Caki2 (cell line): Measurements from ENCODE around the gene KLHL30. TPM values are rescaled to one million over a fixed set of nuclear protein-coding genes. Genes with fewer than 3 reads are reported as not detected.

ENCODE experiments used
- DNase-seq: peaks from one replicate; pipeline ENCODE4 v3.0.0-alpha.2; 2015; ENCODE audit warnings: low read depth
- in situ Hi-C: cut with HindIII; loops from 2 replicates; pipeline ENCODE4 v1.10.0; 2016; ENCODE audit warnings: low sequenced_read_pairs, low pct_unique_long_range_greater_than_20kb, mixed read lengths
- total RNA-seq: library from RNA; depleted of rRNA; stranded (reverse); fragments of >200 nt; shearing (Covaris generic); gene quantifications from 2 replicates; pipeline ENCODE4 v1.2.3, GENCODE V29; 2014; ENCODE audit warnings: low replicate concordance

Gene KLHL30
- total RNA-seq, 1 experiment from 2014 or later = 0.91 TPM

DNA sequence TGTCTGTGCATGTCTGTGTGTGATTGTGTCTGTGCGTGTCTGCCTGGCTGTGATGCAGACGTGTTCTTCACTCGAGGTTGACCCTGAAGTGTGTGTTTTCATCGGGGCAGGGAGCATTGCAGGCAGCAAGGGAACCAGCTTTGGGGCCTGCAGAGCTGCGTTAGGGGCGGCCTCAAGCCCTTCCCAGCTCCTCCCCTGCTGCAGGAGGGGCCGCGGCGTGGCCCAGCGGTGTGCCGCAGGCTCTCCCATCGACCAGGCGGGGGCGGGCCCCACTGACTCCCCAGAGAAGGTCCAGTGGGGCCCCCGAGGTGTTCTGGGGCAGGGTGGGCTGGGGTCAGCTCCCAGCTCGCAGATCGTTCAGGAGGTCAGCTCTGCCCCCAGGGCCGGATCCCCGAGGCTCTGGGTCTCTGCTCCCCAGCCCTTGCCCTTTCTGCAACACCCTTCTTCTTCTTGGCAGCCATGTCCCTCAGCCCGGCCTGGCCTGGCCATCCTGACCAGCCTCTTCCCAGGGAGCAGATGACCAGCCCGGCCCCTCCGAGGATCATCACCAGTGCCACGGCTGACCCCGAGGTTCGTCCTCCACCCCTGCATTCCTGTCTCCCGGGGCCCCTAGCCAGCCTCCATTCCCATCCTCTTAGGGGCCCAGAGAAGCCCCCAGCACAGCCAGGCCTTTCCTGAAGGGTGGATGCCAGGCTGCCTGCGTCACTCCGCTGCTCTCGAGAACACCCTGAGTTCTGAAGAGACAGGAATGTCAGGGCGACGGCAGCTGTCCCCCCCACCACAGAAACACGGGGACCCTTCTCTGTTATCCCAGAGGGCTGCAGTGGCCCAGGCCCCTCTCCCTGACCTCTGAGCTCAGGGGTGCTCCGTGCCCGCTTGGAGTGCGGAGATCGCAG lies 11.1 kb upstream of the KLHL30 start:
- DNase-seq = no peak
- in situ Hi-C loops = no loop called here

DNA sequence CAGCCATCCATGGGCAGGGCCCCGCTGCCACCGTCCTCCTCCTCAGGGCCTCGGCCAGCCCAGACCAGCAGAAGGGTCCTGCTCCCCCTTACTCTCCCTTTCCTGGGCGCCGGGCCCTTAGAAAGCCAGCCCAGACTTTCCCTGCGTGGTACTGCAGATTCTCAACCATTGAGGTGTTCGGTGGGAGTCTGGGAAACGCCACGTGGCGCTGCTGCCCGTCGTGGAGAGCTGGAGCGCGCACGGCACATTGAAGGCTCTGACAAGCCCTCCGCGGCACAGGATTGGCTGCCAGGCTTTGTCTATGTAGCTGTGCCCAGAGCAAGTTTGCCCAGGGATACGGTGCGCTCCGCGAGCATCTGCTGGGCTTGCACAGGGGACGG lies 10.4 kb upstream of the KLHL30 start:
- in situ Hi-C loops = no loop called here
- no peak for DNase-seq

DNA sequence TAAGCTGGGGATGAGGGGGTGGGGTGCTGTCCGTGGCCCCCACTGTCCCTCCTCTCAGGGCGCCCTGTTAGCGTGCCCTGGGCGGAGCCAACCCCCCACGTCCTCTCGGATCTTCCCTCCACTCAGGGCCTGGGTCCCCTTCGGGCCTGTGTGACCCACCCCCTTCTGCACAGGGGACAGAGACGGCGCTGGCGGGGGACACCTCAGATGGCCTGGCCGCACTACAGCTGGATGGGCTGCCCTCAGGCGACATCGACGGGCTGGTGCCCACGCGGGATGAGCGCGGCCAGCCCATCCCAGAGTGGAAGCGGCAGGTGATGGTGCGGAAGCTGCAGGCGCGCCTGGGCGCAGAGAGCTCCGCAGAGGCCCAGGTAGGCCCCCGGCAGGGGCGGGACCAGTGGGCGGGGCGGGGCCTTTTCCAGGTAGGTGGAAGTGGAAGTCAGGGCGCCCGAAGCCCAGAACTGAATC lies 9.9 kb upstream of the KLHL30 start:
- DNase-seq = no peak
- in situ Hi-C loops = no loop called here

DNA sequence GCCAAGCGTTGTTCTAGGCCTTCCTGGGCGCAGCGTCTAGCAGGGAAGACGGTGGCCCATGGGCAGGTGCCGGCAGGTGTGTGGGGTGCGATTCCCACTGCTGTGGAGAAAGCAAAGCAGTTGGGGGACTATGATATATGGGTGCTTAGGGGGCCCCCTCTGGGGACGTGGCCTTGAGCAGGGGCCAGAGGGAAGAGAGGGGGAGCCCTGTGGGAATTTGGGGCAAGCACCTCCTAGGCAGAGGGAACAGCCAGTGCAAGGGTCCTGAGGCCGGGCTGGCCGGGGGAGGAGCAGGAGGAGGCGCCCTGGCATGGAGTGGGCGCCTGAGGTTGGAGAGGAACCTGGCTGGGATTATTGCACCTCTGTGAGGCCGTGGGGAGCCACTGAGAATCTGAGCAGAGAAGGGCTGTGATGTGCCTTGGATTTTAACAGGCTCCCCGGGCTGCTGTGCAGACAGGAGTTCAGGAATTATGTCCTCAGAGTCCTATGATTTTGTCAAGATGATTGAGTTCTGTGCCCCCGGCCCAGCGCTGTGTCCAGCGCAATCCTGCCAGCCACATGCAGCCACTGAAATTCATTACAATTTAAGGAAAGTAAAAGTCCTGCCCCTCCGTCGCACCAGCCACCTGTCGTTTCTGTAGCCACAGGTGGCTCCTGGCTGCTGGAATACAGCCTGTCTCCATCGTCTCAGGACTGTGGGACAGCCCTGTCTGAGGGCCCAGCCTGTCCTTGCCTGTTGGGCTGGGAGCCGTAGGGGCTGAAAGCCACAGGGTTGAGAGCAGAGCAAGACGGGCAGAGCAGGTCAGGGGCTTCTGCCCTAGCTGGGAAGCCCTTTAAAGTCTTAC lies 9.1 kb upstream of the KLHL30 start:
- DNase-seq = no peak
- in situ Hi-C loops = no loop called here

DNA sequence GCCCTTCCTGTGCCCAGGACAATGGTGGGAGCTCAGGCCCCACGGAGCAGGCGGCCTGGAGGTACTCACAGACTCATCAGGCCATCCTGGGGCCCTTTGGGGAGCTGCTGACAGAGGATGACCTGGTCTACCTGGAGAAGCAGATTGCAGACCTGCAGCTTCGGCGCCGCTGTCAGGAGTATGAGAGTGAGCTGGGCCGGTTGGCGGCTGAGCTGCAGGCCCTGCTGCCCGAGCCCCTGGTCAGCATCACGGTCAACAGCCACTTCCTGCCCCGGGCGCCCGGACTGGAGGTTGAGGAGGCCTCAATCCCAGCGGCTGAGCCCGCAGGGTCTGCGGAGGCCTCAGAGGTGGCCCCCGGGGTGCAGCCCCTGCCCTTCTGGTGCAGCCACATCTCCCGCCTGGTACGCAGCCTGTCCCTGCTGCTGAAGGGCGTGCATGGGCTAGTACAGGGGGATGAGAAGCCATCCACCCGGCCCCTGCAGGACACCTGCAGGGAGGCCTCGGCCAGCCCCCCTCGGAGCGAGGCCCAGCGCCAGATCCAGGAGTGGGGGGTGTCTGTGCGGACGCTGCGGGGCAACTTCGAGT lies 8.3 kb upstream of the KLHL30 start:
- in situ Hi-C loops = no loop called here
- DNase-seq = no peak

DNA sequence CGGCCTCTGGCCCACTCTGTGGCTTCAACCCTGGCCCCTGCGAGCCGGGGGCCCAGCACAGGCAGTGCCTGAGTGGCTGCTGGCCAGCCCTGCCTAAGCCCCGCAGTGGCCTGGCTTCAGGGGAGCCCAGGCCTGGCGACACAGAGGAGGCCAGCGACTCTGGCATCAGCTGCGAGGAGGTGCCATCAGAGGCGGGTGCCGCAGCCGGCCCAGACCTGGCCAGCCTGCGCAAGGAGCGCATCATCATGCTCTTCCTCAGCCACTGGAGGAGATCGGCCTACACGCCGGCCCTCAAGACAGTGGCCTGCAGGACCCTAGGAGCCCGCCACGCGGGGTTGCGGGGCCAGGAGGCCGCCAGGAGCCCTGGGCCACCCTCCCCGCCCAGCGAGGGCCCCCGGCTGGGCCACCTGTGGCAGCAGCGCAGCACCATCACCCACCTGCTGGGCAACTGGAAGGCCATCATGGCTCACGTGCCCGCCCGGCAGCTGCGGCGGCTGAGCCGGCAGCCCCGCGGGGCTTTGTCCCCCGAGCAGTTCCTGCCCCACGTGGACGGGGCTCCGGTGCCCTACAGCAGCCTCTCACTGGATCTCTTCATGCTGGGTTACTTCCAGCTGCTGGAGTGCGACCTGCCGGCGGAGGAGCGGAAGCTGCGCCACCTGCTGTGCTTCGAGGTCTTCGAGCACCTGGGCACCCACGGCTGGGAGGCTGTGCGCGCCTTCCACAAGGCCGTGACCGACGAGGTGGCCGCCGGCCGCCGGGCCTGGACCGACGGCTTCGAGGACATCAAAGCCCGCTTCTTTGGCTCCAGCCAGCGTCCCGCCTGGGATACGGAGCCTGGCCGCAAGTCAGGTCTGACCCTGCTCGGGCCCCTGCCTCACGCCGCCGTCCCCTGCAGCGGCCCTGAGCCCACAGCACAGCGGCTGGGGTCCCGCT lies 7.5 kb upstream of the KLHL30 start:
- in situ Hi-C loops = no loop called here
- DNase-seq = no peak

DNA sequence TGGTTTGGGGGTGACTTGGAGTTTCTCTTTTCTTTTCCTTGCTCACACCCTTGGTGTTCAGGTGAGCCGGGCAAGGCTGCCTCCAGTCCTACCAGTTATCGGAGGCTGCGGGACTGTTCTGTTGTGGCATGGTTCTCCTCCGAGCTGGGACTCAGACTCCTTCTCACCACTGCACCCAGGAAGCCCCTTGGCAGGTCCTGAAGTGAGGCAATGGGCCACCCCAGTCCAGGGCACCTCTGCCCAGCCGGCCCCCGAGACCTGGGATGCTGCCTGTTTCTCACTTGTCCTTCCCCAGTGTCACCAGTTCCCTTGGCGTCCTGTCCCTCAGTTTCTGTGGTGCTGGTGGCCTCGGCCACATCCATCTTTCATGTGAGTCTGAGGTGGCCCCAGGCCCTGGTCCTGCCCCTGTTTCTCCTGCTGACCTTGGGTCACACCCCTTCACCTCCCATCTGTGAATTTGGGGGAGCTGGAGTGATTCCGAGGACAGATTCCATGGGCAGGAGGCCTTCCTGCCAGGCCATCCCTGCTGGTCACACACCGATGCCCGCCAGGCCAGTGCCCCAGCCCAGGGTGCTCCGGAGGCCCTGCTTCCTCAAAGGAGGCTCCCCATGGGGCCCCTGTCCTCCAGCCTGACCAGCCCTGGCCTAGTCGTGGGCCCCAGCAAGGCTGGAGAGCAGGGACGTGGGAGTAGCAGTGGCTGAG lies 6.6 kb upstream of the KLHL30 start:
- in situ Hi-C loops = no loop called here
- no peak for DNase-seq

DNA sequence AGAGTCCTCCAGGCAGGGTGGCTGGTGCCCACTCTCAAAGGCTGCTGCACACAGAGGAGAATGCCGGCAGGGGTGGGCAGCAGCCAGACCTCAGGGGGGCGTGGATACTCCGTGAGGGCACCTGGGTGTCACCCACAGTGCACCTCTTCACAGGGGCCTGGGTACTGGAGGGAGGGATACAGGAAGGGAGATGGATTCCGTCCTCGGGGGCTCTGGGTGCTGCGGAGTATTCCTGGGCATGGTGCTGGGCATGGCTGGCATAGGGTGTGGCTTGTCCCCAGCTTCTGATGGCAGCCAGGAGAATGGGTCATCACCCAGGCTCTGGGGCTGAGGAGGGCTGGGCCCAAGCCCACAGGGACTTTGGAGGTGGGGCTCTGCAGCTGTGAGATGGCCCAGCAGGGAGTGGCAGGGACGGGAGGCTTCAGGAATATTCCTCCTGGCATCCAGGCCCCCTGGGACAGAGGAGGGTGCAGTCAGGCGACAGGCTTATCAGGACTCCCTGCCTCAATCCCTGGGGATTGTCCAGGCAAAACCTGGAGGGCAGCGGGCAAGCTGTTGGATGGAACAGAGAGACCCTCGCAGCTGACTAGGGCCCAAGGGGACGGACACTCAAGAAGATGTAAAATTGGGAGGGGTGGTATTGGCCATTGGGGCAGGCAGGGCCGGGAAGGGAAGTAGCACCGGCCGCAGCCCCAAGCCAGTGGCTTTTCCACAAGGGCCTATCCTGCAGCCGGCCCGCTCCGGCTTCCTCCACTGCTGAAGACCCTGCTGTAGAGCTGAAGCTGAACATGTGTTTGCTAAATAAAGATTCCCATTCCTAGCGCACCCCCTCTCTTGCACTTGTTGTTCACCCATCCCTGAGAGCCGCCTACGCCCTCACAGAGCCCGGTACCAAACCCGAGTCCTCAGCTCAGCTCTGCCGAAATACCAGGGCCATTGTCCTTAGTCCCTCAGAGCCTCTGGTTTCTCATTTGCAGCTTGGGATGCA lies 5.7 kb upstream of the KLHL30 start:
- no peak for DNase-seq
- in situ Hi-C loops = no loop called here

DNA sequence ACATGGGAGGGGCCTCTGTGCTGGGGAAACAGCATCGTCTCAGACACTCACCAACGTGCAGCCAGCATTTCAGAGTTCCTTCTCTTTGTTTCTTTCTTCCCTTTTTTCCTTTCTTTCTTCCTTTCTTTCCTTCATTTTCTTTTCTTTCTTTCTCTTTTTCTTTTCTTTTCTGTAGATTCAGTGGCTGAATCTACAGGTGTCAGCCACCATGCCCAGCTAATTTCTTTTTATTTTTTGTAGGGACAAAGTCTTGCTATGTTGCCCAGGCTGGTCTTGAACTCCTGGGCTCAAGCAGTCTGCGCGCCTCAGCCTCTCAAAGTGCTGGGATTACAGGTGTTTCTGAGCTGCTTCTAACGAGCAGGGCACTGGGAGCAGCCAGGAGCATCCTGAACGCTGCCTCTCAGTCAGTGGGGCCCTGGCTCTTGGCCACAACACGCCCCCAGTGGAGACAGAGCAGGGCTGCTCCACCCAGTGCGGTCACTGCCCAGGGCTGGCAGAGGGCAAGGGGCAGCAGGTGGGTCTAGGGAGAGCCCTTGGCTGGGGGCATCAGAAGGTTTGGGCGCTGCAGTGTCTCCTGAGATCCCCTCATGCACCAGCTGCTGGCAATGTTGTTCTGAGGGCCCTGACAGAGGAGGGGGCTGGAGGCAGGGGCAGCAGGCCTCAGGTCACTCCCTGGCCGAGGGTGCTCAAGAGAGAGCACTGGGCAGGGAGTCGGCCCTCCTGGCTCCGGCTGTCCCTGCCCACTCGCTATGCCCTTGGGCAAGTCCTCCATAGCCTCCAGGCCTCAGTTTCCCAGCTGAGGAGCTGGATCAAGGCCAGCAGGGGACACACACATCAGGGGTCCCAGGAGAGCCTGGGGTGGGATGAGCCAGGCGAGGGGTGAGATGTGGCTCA lies 4.7 kb upstream of the KLHL30 start:
- in situ Hi-C loops = no loop called here
- DNase-seq = no peak

DNA sequence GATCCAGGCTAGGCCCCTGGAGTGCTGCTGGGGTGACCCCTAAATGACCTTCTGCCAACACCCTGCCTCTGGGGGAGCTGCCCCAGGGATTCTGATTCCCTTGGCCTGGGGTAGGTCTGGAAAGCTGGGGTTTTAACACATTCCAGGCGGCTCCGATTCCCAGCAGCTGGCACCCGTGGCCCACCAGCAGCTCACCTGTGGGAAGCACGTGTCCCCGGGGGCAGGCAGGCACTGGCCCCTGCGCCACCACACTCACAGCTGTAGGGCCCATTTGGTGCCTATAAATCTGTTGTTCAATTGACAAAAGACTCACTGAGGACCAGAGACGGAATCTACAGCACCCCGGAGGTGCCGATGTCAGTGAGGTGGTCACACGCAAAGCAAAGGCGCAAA lies 4.1 kb upstream of the KLHL30 start:
- DNase-seq = no peak

DNA sequence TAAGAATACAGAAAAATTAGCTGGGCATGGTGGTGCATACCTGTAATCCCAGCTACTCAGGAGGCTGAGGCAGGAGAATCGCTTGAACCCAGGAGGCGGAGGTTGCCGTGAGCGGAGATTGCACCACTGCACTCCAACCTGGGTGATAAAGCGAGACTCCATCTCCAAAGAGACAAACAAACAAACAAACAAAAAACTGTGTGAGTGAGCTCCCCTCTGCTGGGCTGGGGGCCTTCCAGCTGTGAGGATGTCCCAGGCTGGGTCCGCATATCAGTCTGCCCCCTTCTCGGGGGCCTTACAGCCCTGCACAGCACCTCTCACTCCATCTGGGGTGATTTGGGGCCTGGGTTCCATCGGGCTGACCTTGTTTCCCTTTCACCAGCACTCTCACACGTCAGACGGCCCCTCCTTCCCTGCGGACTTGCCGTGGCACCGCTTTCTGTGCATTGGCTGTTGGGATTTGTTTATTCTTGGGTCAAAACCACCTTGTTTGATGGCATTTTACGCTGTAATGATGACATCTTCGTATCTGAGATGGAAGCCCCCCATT lies 2.8 kb upstream of the KLHL30 start:
- no peak for DNase-seq
- in situ Hi-C loops = no loop called here

More for the DNA sequence above, 4.1 kb upstream of the KLHL30 start:
- in situ Hi-C loops = no loop called here

DNA sequence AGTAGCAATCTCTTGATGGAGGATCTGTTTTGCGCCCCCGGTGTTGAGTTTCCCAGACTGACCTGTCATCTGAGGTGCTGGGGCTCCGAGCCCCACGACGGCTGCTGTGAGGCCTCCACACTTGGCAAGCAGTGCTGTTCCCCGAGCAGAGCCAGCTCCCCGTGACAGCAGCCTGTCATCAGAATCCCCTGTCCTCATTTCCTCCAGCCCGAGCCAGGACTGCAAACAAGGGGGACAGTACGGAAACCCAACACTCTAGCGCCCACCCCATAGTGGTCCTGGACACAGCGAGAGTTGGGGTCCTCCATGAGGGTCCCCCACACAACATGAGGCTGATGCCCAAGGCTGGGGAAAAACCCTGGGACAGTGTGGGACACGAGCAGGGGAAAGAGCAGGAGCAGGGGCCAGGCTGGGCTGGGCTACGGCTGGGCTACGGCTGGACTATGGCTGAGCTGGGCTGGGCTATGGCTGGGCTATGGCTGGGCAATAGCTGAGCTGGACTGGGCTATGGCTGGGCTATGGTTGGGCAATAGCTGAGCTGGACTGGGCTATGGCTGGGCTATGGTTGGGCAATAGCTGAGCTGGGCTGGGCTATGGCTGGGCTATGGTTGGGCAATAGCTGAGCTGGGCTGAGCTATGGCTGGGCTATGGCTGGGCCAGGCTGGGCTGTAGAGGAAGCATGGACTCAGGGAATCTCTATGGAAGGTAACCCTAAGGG lies 1.5 kb upstream of the KLHL30 start:
- in situ Hi-C loops = no loop called here
- no peak for DNase-seq

DNA sequence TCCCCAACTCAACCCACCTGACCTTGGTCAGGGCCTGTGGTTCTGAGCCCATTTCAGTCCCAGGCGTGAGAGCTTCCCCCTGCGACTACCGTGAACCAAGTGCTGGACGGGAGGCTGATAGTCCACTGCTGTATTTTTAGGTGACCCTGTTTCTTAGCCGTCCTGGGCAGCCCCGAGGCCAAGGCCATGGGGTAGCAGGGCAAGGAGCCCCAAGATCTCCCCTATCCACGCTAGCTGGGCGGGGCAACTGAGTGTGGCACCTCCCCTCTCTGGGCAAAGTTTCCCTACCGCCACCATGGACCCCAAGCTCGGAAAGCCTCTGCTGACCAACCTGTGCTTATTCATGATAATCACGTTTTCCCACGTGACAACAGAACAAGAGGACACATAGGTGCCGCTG lies 583 bp upstream of the KLHL30 start:
- in situ Hi-C loops = no loop called here
- DNase-seq = no peak

DNA sequence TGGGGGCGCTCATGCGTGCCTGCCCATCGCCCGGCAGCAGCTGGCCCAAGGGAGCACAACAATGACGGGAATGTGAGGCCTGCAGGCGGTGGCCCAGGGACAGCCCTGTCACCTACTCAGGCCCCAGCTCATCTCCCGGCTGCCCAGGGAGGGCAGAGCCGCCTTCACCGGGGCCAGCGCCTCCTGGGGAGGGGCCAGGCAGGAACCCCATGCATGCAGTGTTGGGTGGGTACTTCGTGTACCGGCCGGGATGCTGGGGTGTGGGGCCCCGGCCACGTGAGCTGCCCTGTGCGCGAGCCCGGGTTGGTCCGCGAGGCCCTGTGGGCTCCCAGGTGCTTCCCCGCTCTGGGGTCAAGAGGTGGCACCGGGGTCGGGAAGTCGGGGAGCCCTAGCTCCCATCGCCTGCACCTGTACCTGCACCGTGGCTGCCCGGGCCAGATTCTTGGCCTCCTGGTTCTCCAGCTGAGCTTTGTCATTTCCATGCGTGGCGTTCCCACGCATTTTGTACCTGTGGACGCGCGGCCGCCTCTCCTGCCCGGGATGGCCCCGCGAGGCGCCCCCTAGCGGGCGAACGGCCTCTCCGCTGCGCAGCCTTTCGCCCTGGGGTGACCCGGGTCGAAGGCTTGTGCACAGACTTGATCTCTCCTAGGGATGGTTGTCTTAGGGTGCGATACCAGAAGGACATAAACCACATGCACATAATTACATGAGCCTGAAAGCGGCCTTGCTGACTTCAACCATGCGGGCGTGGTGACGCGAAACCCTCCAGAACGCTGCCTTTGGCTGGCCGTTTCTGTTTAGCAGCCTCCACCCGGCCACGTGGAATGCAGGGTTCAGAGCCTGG lies 950 bp downstream of the KLHL30 start:
- in situ Hi-C loops = no loop called here
- no peak for DNase-seq
